OCI-LY3 (cell line): ENCODE data around the gene KITLG.
"Not testable (repeated sequence)": the region's sequence is repeated elsewhere in the genome, so short reads cannot be mapped to it uniquely, and the experiment has no call there.

Experiments
- H2AFZ ChIP-seq: fragments of 200-600, 300-600 bp; shearing (Covaris generic); 2 replicates; pipeline ENCODE4 v1.6.0; 2014; ENCODE audit warnings: antibody characterized with exemption, low read depth, low read length
- H3K27ac ChIP-seq: fragments of 200-600, 300-600 bp; sonication (generic); 2 replicates; pipeline ENCODE4 v1.5.1; 2014; ENCODE audit warnings: mild to moderate bottlenecking, low read length, moderate library complexity, mixed read lengths
- H3K27me3 ChIP-seq: fragments of 200-600, 300-600 bp; sonication (generic); 2 replicates; pipeline ENCODE4 v1.6.1; 2014; ENCODE audit warnings: low read depth, low read length, mixed read lengths
- H3K36me3 ChIP-seq: fragments of 200-600, 300-600 bp; sonication (generic); replicated peaks from 2 replicates; pipeline ENCODE3; 2014; ENCODE audit warnings: low read depth, low read length, mixed read lengths
- H3K4me1 ChIP-seq: fragments of 300-600, 200-600 bp; sonication (generic); 2 replicates; pipeline ENCODE4 v1.6.1; 2014; ENCODE audit warnings: low read length, mixed read lengths
- H3K4me2 ChIP-seq: fragments of 200-600, 300-600 bp; sonication (generic); 2 replicates; pipeline ENCODE4 v1.6.1; 2014; ENCODE audit warnings: low read length, mixed read lengths
- H3K4me3 ChIP-seq: fragments of 300-600, 200-600 bp; sonication (generic); 2 replicates; pipeline ENCODE4 v1.5.1; 2014; ENCODE audit warnings: antibody characterized with exemption, mild to moderate bottlenecking, low read length, moderate library complexity
- H3K79me2 ChIP-seq: fragments of 300-600, 200-600 bp; shearing (Covaris generic); 2 replicates; pipeline ENCODE4 v1.6.1; 2014; ENCODE audit warnings: mild to moderate bottlenecking, low read length, mixed read lengths
- H3K9ac ChIP-seq: fragments of 300-600, 200-600 bp; shearing (Covaris generic); 2 replicates; pipeline ENCODE4 v1.6.0; 2014; ENCODE audit warnings: mild to moderate bottlenecking, low read length, moderate library complexity
- H3K9me3 ChIP-seq: fragments of 200-600, 300-600 bp; shearing (Covaris generic); 2 replicates; pipeline ENCODE4 v1.6.1; 2014; ENCODE audit warnings: low read length, mixed read lengths; ENCODE audit not compliant: insufficient read depth
- H4K20me1 ChIP-seq: fragments of 200-600, 300-600 bp; sonication (generic); 2 replicates; pipeline ENCODE4 v1.6.1; 2016; ENCODE audit warnings: low read length, mixed read lengths; ENCODE audit not compliant: insufficient read depth
- CTCF ChIP-seq: fragments of 200-600, 300-600 bp; sonication (generic); IDR thresholded peaks from 2 replicates; pipeline ENCODE4 v1.5.1; 2014; ENCODE audit warnings: antibody characterized with exemption, low read length, low read depth
- EZH2phosphoT487 ChIP-seq: fragments of 200-600 bp; shearing (Covaris generic); IDR thresholded peaks from 2 replicates; pipeline ENCODE4 v1.6.1; 2018; ENCODE audit warnings: antibody characterized with exemption, mixed run types, low read depth

Gene KITLG

GRCh38 chr12:88553941-88554658, 26.2 kb downstream of the KITLG start:
- no peaks in the 10 kb centered on the region for H3K4me1 ChIP-seq
- no peak overlapping the region for H3K27ac ChIP-seq
- H3K4me2 ChIP-seq = no peak overlapping the region
- H3K36me3 ChIP-seq = no peaks in the 10 kb centered on the region
- no peaks in the 10 kb centered on the region for H3K79me2 ChIP-seq
- H3K4me3 ChIP-seq = no peak overlapping the region
- H3K9me3 ChIP-seq = no peaks in the 10 kb centered on the region
- H2AFZ ChIP-seq = no peak overlapping the region
- H3K9ac ChIP-seq = no peak overlapping the region
- no peaks in the 10 kb centered on the region for H4K20me1 ChIP-seq
- TF ChIP-seq EZH2phosphoT487 (no peak), CTCF (no peak)
- no peaks in the 10 kb centered on the region for H3K27me3 ChIP-seq

GRCh38 chr12:88552610-88553079, 27.6 kb downstream of the KITLG start:
- H3K27ac ChIP-seq = no peak overlapping the region
- no peak overlapping the region for H3K4me2 ChIP-seq
- H3K79me2 ChIP-seq = no peaks in the 10 kb centered on the region

GRCh38 chr12:88549929-88550328, 30.3 kb downstream of the KITLG start:
- Histone ChIP-seq H3K27me3 (no peaks in the 10 kb centered on the region), H3K9ac (no peak overlapping the region), H2AFZ (no peak overlapping the region), H3K4me3 (no peak overlapping the region), H3K27ac (no peak overlapping the region), H3K9me3 (no peaks in the 10 kb centered on the region), H3K4me1 (no peaks in the 10 kb centered on the region), H3K36me3 (no peaks in the 10 kb centered on the region), H3K79me2 (no peaks in the 10 kb centered on the region), H4K20me1 (no peaks in the 10 kb centered on the region), H3K4me2 (no peak overlapping the region)
- TF ChIP-seq EZH2phosphoT487 (no peak), CTCF (no peak)

More at GRCh38 chr12:88552610-88553079, 27.6 kb downstream of the KITLG start:
- Histone ChIP-seq H3K27me3 (no peaks in the 10 kb centered on the region), H3K4me1 (no peaks in the 10 kb centered on the region), H3K4me3 (no peak overlapping the region), H3K9me3 (no peaks in the 10 kb centered on the region), H3K9ac (no peak overlapping the region), H2AFZ (no peak overlapping the region), H3K36me3 (no peaks in the 10 kb centered on the region), H4K20me1 (no peaks in the 10 kb centered on the region)
- TF ChIP-seq EZH2phosphoT487 (no peak), CTCF (no peak)

- H3K9me3 ChIP-seq, H4K20me1 ChIP-seq, H2AFZ ChIP-seq, H3K36me3 ChIP-seq, H3K9ac ChIP-seq, H3K4me2 ChIP-seq, H3K4me3 ChIP-seq, H3K27ac ChIP-seq, H3K4me1 ChIP-seq, H3K27me3 ChIP-seq, H3K79me2 ChIP-seq: not testable (repeated sequence)
These were observed 32.3 kb downstream of the KITLG start for GRCh38 chr12:88547949-88548348.
